Osteocyte (in vitro differentiated cells): ENCODE measurements around the gene ESF1. TPM values are rescaled to one million over a fixed set of nuclear protein-coding genes. Genes with fewer than 3 reads are reported as not detected.

Experiments
- DNase-seq: peaks from one replicate; pipeline ENCODE4 v3.0.0; 2021; ENCODE audit warnings: mixed read lengths; ENCODE audit not compliant: unreplicated experiment; ENCODE audit errors: extremely low spot score
- H3K27ac Mint-ChIP-seq: one replicate; pipeline ENCODE4 v1.8.0; 2021; ENCODE audit warnings: mild to moderate bottlenecking, mixed read lengths; ENCODE audit not compliant: unreplicated experiment
- H3K27me3 Mint-ChIP-seq: one replicate; pipeline ENCODE4 v1.8.0; 2021; ENCODE audit warnings: mixed read lengths; ENCODE audit not compliant: unreplicated experiment
- H3K36me3 Mint-ChIP-seq: one replicate; pipeline ENCODE4 v1.8.0; 2021; ENCODE audit warnings: mixed read lengths; ENCODE audit not compliant: unreplicated experiment
- H3K4me1 Mint-ChIP-seq: one replicate; pipeline ENCODE4 v1.8.0; 2021; ENCODE audit warnings: mixed read lengths; ENCODE audit not compliant: unreplicated experiment
- H3K4me3 Mint-ChIP-seq: one replicate; pipeline ENCODE4 v1.8.0; 2021; ENCODE audit warnings: mild to moderate bottlenecking, moderate library complexity, mixed read lengths; ENCODE audit not compliant: unreplicated experiment
- H3K9me3 Mint-ChIP-seq: one replicate; pipeline ENCODE4 v1.8.0; 2021; ENCODE audit warnings: mixed read lengths; ENCODE audit not compliant: unreplicated experiment
- total RNA-seq: library from RNA; stranded (reverse); gene quantifications from 2 replicates; pipeline ENCODE4 v1.2.1, GENCODE V29; 2021
- TF ChIP-seq, protein P1 (sequence below): fragments of 200-600 bp; sonication (generic); IDR thresholded peaks from 2 replicates; pipeline ENCODE4 v1.5.0; 2021; ENCODE audit warnings: antibody characterized with exemption, mild to moderate bottlenecking, moderate library complexity

Gene ESF1
- total RNA-seq, 1 donor from 2014 or later = 11.3 TPM

DNA sequence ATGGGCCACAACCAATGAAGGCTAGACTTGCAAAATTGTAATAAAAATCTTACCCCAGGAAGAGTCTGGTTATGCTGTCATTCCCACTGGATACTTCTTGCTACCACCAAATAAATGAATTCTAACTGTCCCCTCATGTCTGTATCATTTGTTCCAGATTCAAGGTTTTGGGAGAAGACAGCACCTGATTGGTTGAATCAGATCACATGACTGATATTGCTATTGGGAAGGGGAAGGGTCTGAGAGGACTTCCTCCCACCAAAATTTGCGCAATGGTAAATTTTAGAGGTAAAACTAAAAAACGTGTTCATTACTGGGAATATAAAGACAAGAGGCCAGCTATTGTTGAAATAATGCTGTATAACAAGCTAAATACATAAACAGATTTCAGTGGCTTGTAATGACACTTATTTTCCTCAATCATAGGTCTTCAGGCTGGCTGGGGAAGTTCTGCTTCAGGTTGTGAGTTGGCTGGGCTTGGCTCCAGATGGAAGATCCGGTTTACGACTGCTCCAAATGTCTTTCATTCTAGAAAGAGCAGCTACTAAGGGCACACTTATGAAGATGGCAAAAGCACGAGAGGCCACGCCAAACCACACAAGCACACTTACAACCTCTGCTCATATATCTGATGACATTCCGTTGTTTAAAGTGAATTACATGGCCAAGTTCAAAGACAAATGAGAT is 118.9 kb downstream of the ESF1 start:
- DNase-seq = no peak
- no peaks in the 10 kb centered on the region for H3K36me3 Mint-ChIP-seq
- H3K4me1 Mint-ChIP-seq = no peaks in the 10 kb centered on the region
- H3K27me3 Mint-ChIP-seq = peaks cover 19% of the 10 kb centered on the region
- TF ChIP-seq, protein P1, sequence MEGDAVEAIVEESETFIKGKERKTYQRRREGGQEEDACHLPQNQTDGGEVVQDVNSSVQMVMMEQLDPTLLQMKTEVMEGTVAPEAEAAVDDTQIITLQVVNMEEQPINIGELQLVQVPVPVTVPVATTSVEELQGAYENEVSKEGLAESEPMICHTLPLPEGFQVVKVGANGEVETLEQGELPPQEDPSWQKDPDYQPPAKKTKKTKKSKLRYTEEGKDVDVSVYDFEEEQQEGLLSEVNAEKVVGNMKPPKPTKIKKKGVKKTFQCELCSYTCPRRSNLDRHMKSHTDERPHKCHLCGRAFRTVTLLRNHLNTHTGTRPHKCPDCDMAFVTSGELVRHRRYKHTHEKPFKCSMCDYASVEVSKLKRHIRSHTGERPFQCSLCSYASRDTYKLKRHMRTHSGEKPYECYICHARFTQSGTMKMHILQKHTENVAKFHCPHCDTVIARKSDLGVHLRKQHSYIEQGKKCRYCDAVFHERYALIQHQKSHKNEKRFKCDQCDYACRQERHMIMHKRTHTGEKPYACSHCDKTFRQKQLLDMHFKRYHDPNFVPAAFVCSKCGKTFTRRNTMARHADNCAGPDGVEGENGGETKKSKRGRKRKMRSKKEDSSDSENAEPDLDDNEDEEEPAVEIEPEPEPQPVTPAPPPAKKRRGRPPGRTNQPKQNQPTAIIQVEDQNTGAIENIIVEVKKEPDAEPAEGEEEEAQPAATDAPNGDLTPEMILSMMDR = no peak
- no peaks in the 10 kb centered on the region for H3K9me3 Mint-ChIP-seq
- no peak overlapping the region for H3K4me3 Mint-ChIP-seq
- H3K27ac Mint-ChIP-seq = no peak overlapping the region

Other genes starting within 250 kb of the ESF1 start
- gene TASP1, start 146.0 kb downstream of the ESF1 start, total RNA-seq = 9.0 and 10.9 TPM in 2 replicates
- 19.4 and 20.4 TPM in 2 replicates for gene NDUFAF5, start 109 bp upstream of the ESF1 start, total RNA-seq
- gene SEL1L2, start 205.7 kb upstream of the ESF1 start, total RNA-seq = not detected in 2 replicates
- 0.73 and 2.5 TPM in 2 replicates for gene MACROD2, start 210.6 kb upstream of the ESF1 start, total RNA-seq